Measurements from ENCODE around the gene HOXD3.

HOXD3 gene

DNA sequence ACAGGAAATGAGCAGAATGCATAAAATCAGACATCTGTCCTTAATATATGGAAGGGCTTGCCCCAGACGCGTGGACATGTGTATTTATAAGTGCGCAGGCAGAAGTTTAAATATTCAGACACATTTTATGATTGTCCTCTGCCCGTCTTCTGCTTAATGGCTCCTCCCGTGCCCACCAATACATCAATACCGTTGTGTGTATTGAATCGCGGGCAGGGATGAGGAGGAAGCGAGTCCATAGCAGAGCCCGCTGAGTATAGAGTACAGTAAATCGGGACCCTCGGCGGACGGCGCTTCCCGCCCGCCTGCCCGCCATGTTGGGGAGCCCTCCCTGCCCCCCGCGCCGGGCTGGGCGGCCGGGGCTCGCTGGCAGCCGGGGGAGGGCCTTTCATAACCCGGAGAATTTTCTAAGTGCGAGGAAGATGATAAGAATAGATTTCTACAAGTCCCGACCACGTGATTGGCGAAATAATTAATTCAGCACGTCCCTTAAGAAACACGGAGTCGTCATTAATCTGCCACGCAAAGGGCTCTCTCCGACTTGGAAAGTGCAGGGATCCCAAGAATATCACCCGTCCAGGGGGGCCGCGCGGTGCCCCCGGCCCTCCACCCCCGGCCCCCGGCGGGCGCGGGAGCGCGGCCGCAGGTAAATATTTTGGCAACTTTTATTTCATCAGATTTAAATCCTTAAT, at the start of gene HOXD3:
TSS of gene HOXD3 (plus strand) at position 501 of the 692 bp plus-strand sequence. CDS start 11,808 bp downstream, outside the sequence.
- DNase-seq (ENCODE audit: low read depth), result no peak

DNA sequence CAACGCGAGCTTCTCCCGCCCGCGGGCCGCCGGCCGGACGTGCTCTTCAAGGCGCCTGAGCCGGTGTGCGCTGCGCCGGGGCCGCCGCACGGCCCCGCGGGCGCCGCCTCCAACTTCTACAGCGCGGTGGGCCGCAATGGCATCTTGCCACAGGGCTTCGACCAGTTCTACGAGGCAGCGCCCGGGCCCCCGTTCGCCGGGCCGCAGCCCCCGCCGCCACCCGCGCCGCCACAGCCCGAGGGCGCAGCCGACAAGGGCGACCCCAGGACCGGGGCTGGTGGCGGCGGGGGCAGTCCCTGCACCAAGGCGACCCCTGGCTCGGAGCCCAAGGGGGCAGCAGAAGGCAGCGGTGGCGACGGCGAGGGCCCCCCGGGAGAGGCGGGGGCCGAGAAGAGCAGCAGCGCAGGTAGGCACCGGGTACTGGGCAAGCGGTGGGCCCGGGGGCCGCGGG, 49.4 kb upstream of the HOXD3 start:
- DNase-seq (ENCODE audit: low read depth), result no peak

GRCh38 chr2:176109192-176109901, 47.8 kb upstream of the HOXD3 start:
- no peak for DNase-seq (ENCODE audit: low read depth)

- no peak for DNase-seq (ENCODE audit: low read depth)
Measured at GRCh38 chr2:176109946-176110345, 47.2 kb upstream of the HOXD3 start.

DNA sequence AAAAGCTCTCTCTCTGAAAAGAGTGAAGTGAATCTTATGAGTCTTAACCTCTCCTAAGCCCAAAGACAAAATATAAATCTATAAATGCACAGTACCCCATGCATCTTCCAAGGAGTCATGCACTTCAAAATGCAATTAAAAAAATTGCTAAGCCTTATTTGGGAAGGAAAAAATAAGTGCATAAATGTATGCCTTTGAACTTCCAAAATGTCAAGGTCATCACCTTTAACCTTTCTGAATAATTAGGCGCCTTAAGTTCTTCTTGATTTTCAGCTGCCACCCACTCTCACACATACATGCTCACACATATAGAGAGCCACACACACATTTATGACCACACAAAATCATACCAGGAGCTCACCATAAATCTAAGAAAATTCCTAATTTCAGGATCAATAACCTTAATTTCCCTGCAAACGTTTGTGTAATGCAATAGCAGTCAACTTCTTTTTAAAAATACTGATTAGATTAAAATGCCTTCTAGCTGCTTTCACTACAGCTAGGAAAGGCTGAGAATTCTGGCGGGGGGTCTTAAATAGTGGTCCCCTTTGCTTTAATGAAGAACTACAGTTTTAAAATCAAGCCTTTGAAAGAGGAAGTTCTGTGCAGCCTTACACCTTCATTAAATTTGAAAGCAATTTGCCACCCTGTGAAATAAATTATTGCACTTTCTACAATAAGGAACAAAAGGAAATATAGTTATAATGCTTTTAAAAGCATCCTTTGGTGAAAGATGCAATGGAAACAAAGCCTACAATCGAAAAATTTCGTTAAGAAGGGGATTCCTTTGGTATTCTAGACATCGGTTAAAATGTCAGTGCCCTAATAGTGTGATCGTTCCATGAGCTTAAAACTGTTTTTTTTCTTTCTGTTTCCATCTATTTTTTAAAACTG, 46.4 kb upstream of the HOXD3 start:
- DNase-seq (ENCODE audit: low read depth), result no peak

DNA sequence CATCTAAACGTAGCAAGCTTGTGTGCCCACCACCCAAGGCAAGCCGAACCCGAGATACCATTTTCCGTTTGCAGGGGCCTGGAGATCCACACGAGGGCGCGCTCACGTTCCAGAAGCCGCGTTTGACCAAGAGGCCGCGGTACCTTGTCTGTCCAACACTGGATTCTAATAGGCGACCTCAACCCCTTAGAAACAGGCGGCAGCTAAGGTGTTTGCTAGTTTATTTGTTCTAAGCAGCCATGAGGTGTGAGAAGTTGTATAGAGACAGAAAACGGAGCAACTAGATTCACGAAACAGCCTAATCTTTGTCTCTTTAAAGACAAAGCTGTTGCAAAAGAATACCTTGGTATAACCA, 45.8 kb upstream of the HOXD3 start:
- DNase-seq (ENCODE audit: low read depth), result no peak

DNA sequence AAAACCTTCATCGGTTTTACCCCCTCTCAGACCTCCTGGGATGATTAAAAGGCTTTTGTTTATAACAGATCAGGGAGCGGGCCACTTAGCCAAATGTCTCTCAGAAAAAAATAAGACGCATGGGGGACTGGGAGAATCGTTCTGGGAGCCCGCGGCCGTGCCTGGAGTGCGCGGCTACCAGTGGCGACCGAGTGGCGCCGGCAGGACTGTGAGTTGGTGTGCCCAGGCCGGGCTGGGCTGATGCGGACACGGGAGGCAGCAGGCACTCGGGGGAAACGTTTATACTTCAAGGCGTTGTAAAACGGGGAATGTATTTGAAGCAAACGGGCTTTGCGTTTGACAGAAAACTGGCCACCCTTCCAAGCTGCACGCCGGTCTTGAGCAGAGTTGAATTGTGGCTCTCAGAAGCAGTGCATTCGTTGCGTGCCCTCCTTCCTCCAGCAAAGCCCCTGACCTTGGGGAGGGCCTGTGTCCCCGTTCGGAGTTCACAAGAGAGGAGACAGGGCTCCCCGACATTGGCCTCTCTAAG, 45.2 kb upstream of the HOXD3 start:
- no peak for DNase-seq (ENCODE audit: low read depth)

GRCh38 chr2:176112375-176113302, 44.5 kb upstream of the HOXD3 start:
- DNase-seq (ENCODE audit: low read depth), result no peak

- DNase-seq (ENCODE audit: low read depth), result no peak
Measured at GRCh38 chr2:176114120-176114929, 42.8 kb upstream of the HOXD3 start.

- DNase-seq (ENCODE audit: low read depth), result no peak
Measured at GRCh38 chr2:176114930-176115625, 42.0 kb upstream of the HOXD3 start.

DNA sequence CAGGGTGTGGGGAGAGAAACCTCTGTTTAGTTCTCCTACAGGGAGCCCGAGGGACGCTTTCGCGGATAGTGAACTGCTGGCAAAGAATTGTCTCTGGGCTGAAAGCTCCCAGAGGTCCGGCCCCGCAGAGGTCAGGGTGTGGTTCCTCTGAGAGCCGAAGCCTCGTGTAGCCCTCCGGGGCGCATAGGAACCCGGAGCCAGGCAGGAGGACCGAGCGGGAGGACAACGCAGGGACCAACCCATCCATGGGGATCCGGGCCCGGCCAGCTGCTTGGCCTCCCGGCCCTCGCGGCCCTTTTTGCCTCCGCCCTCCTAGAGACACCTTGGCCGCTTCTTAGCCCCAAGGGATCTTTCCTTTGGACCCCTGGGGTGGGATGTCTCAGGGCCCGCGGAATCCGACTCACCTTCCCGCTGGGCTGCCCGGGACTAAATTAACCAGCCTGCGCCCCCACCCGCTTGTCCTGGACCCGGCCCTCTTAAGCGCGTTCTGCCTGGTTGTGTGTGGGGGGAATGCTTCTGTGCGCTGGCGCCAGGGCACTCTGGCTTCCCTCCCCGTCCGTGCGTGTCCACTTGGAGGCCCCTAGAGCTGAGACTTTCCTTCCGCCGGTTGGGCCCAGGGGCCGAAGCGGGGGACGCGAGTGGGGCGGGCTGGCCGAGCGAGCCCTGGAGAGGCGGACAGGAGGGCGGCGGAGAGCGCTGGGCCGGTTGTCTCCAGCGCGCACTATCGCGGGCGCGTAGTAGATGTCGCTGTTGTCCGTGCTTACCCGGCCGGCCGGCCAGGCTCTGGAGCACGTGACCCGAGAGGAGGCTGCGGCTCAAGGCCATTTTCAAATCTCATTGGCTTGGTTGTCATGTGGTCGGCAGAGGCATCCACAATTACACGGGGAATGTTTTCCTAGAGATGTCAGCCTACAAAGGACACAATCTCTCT, 41.0 kb upstream of the HOXD3 start, which contains the start of gene HOXD10:
TSS of gene HOXD10 (plus strand) at position 896 of the 931 bp plus-strand sequence. CDS start 56 bp downstream, outside the sequence.
- no peak for DNase-seq (ENCODE audit: low read depth)

DNA sequence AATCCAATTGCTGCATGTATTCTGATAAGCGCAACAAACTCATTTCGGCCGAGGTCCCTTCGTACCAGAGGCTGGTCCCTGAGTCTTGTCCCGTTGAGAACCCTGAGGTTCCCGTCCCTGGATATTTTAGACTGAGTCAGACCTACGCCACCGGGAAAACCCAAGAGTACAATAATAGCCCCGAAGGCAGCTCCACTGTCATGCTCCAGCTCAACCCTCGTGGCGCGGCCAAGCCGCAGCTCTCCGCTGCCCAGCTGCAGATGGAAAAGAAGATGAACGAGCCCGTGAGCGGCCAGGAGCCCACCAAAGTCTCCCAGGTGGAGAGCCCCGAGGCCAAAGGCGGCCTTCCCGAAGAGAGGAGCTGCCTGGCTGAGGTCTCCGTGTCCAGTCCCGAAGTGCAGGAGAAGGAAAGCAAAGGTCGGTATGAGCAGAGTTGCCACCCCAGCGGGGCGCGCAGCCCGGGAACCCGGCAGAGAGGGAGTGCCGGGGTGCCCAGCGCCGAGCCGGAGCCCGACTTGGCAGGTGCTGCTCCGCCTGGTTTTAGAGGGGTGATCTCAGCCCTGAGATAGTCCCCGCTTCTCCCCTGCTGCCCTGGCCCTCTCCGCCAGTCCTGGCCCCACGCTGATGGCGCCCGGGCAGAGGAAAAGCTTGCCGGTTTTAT, 39.8 kb upstream of the HOXD3 start:
- no peak for DNase-seq (ENCODE audit: low read depth)

GRCh38 chr2:176117823-176118371, 39.2 kb upstream of the HOXD3 start:
- DNase-seq (ENCODE audit: low read depth), result no peak

DNA sequence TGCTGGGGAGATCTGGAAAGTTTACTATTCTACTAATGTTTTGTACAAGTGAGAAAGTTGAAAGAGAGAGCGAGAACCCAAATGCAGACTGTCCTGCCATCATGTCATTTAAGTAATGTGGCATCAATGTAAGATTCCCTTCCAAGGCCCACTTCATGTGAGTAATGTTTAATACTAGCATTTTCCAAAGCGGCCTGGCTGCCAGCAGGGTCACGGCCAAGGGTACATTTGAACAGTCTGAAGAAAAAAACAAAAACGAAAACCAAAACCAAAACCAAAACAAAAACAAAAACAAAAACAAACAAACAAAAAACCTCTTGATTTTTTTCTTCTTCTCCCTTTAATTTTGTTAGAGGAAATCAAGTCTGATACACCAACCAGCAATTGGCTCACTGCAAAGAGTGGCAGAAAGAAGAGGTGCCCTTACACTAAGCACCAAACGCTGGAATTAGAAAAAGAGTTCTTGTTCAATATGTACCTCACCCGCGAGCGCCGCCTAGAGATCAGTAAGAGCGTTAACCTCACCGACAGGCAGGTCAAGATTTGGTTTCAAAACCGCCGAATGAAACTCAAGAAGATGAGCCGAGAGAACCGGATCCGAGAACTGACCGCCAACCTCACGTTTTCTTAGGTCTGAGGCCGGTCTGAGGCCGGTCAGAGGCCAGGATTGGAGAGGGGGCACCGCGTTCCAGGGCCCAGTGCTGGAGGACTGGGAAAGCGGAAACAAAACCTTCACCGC, 38.3 kb upstream of the HOXD3 start:
- no peak for DNase-seq (ENCODE audit: low read depth)

DNA sequence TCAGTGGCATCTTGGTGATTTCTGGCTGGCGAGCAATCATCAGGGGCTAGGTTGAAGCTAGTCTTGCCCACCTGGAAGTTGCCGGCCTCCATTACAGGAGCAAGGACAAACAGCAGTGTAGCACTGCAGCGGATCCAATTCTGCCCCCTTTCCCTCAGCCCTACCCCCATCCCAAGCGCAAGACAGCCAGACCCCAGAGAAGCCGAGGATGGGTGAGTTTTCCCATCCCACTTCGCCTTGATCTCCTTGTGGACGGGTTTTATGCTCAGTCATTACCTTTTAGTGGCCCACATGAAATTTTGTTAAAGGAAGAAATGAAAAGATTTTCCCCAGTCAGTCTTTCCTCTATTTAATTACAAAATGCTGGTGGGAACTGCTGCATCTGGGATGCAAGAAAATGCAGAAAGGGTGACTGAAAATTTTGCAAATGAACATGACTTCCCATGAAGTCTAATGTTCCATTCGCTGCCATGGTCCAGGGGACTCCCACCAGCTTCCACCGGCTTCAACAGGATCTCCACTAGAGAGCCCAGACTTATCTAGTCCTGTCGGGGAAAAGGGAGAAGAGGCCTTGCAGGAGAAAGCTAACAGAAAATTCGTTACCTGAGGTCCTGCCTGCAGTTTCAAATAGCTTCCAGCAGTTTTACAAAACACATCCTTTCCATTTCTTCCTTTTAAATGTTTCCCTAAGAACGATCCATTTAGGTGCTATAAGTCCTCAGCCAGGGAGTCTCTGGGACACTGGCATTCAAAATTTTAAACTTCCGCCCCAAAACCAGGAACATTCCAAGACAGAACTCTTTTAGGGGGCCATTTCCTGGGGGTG, 36.5 kb upstream of the HOXD3 start:
- no peak for DNase-seq (ENCODE audit: low read depth)
